DOHH2 (cell line): Measurements from ENCODE around the gene COPA.

ENCODE experiments used
- EZH2phosphoT487 ChIP-seq: fragments of 200-600 bp; sonication (generic); IDR thresholded peaks from 2 replicates; pipeline ENCODE4 v1.6.1; 2017; ENCODE audit warnings: borderline replicate concordance, mild to moderate bottlenecking, antibody characterized with exemption, low read length, moderate library complexity, mixed read lengths
- TF ChIP-seq, protein P1 (sequence below): fragments of 200-600 bp; sonication (generic); IDR thresholded peaks from one replicate; pipeline ENCODE4 v1.5.1; 2014; ENCODE audit warnings: antibody characterized with exemption, mild to moderate bottlenecking, low read depth, low read length; ENCODE audit not compliant: poor library complexity, severe bottlenecking

DNA sequence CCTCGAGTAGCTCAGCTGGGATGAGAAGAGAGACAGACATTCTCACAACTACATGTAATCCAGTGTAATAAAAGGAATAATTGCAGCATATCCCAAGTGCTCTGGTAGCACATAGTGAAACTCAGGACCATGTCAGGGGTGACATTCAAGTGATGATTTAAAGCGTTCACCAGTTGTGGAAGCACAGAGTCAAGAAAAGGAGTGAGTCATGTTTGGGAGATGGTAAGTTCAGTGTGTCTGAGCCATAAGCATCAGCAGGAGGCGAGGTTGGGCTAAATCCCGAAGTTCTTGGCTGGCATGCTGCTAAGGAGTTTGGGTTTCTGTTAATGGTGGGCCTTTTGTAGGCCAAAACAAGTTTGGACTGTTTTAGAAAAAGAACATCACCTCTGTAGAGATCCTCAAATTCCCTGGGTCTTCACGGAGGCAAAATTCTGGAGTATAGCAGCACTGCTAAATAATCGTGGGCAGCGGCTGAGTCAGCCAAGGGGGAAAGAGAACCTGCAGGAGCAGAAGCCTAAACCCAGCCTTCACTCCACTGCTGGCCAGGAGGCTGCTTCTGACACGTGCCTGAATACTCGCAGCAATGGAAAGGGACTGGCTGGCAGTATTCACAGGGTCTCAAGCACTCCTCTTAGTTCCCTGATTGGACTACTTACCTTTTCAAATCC is 16.6 kb upstream of the COPA start:
- TF ChIP-seq, protein P1, sequence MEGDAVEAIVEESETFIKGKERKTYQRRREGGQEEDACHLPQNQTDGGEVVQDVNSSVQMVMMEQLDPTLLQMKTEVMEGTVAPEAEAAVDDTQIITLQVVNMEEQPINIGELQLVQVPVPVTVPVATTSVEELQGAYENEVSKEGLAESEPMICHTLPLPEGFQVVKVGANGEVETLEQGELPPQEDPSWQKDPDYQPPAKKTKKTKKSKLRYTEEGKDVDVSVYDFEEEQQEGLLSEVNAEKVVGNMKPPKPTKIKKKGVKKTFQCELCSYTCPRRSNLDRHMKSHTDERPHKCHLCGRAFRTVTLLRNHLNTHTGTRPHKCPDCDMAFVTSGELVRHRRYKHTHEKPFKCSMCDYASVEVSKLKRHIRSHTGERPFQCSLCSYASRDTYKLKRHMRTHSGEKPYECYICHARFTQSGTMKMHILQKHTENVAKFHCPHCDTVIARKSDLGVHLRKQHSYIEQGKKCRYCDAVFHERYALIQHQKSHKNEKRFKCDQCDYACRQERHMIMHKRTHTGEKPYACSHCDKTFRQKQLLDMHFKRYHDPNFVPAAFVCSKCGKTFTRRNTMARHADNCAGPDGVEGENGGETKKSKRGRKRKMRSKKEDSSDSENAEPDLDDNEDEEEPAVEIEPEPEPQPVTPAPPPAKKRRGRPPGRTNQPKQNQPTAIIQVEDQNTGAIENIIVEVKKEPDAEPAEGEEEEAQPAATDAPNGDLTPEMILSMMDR = no peak
- TF ChIP-seq EZH2phosphoT487 = no peak
